Breast epithelium (tissue), 3 donors: ENCODE data around the gene LDAF1.

Experiments
- POLR2A ChIP-seq: fragments of 450-650 bp; IDR thresholded peaks from one replicate; pipeline ENCODE4 v1.6.1; 2016; ENCODE audit warnings: antibody characterized with exemption, mild to moderate bottlenecking, moderate library complexity
- TF ChIP-seq, protein P1 (sequence below), 3 donors: fragments of 450-650 bp; IDR thresholded peaks; one replicate each; pipeline ENCODE4 v1.5.1; 2016 to 2017; ENCODE audit warnings: antibody characterized with exemption in 3 of 3, mild to moderate bottlenecking in 3 of 3, moderate library complexity in 3 of 3

DNA sequence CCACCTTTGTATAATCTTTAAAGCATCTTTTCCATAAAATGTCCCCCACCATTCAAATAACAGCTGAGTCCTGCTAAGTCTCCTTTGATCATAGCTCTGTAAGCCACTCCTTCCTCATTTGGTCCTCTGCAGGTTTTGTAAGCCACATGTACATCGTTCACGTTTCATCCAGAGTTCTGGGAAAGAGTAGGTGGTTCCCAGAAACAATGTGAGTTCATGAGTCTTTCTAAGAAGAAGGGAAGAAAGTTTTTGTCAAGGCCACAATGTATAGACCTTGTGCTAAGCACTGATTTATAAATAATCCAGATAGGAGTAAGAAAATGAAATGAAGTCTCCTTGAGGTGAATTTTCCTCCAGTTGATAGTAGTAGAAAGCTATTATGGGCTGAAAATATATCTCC lies 66.3 kb downstream of the LDAF1 start:
- TF ChIP-seq, protein P1, sequence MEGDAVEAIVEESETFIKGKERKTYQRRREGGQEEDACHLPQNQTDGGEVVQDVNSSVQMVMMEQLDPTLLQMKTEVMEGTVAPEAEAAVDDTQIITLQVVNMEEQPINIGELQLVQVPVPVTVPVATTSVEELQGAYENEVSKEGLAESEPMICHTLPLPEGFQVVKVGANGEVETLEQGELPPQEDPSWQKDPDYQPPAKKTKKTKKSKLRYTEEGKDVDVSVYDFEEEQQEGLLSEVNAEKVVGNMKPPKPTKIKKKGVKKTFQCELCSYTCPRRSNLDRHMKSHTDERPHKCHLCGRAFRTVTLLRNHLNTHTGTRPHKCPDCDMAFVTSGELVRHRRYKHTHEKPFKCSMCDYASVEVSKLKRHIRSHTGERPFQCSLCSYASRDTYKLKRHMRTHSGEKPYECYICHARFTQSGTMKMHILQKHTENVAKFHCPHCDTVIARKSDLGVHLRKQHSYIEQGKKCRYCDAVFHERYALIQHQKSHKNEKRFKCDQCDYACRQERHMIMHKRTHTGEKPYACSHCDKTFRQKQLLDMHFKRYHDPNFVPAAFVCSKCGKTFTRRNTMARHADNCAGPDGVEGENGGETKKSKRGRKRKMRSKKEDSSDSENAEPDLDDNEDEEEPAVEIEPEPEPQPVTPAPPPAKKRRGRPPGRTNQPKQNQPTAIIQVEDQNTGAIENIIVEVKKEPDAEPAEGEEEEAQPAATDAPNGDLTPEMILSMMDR (IDR thresholded peaks at IDR 0.05): no peak
- TF ChIP-seq POLR2A: no peak
